ENCODE measurements around the gene KIAA1671. TPM values are rescaled to one million over a fixed set of nuclear protein-coding genes. Genes with fewer than 3 reads are reported as not detected.

The KIAA1671 gene
- total and polyA plus RNA-seq, 2 of the 13 experiments (the other 11 are each of a cell fraction or from before 2014, with no cell fraction given) = 13.5 to 13.6 TPM

GRCh38 chr22:25025491-25026400 is 73.2 kb downstream of the KIAA1671 start:
- FAIRE-seq (no peak), DNase-seq (ENCODE audit: low spot score) (peak; percentile 48), ATAC-seq (peak; percentile 53; the same call in 2 of the 3 replicates)
- in situ Hi-C loops (cut with HindIII; ENCODE audit: extremely low pct_ligation_motif_present, low pct_unique_long_range_greater_than_20kb) = loop anchor here (5.0 to 25.0 kb wide), 2 partner anchors 73 to 263 kb away; partner anchors contain the start of genes KIAA1671 and PIWIL3
- no peaks in the 10 kb centered on the region for H3K9me3 ChIP-seq (ENCODE audit: low read length)
- BruUV-seq (replicated peaks) = no TSS peak
- H3K4me2 ChIP-seq (ENCODE audit: low read depth, low read length) = no peak overlapping the region
- TF ChIP-seq FOSL2 (CRISPR knock-in tag; IDR thresholded peaks at IDR 0.05) = 0 out of 2 replicates have a peak, but pooled peaks have one; percentile 30
- TF ChIP-seq ZNF644 (CRISPR knock-in tag; IDR thresholded peaks at IDR 0.05; ENCODE audit: low read depth) = 0 out of 2 replicates have a peak, but pooled peaks have one; percentile 31
- TF ChIP-seq PATZ1 (CRISPR knock-in tag; IDR thresholded peaks at IDR 0.05) = 0 out of 2 replicates have a peak, but pooled peaks have one; percentile 11
- no peak for TF ChIP-seq GRHL1 (CRISPR knock-in tag; conservative IDR thresholded peaks at IDR 0.05)
- TF ChIP-seq ZBTB46 (CRISPR knock-in tag; IDR thresholded peaks at IDR 0.05; ENCODE audit: borderline replicate concordance) = no peak
- H3K27me3 ChIP-seq (ENCODE audit: control insufficient read depth in 1 of 2, insufficient read depth in 2 of 2, low read length in 2 of 2) = no peaks in the 10 kb centered on the region
- H4K20me1 ChIP-seq (ENCODE audit: insufficient read depth, low read length) = no peaks in the 10 kb centered on the region
- no peak overlapping the region for H2AFZ ChIP-seq (ENCODE audit: low read length)
- H3K27ac ChIP-seq (ENCODE audit: extremely low read length, insufficient read depth, low read length) = peak overlapping the region; percentile 3
- intact Hi-C loops (cut with micrococcal nuclease; ENCODE audit: unreplicated experiment) = loop anchor here (5.0 kb wide), 1 partner anchor 73 kb away; the partner anchor contains the start of gene KIAA1671
- POLR2A ChIA-PET = no interaction called here
- peaks cover 28% of the 10 kb centered on the region for H3K4me1 ChIP-seq (ENCODE audit: insufficient read depth, low read length)
- peak overlapping the region; percentile 33; the same call in 1 of the 2 replicates for H3K9ac ChIP-seq (ENCODE audit: insufficient read depth, low read depth, low read length)
- 71% methylated on average over 12 of the region's 12 CpGs for WGBS (ENCODE audit: low lambda C conversion rate)
- CTCF ChIA-PET (ENCODE audit: low intra/inter-chr PET ratio, low total read pairs) = no interaction called here
- no peak overlapping the region for H3K4me3 ChIP-seq (replicated peaks in 1 of 3; ENCODE audit: insufficient read depth in 1 of 3, low read depth in 2 of 3, low read length in 3 of 3)
- peaks cover 3 to 16% of the 10 kb centered on the region in 2 experiments; a peak in 3 of 5 replicates for H3K36me3 ChIP-seq (replicated peaks in 1 of 2; ENCODE audit: control insufficient read depth in 1 of 2, insufficient read depth in 2 of 2, low read length in 2 of 2)
- no peaks in the 10 kb centered on the region for H3K79me2 ChIP-seq (ENCODE audit: insufficient read depth, low read length)
